ENCODE results near the gene VN1R5. TPM values are rescaled to one million over a fixed set of nuclear protein-coding genes. Genes with fewer than 3 reads are reported as not detected.

Gene VN1R5
- total RNA-seq, 2 donors from 2014 or later = not detected

GRCh38 chr1:247293047-247293446 is 37.2 kb downstream of the VN1R5 start:
- peaks cover 8% of the 10 kb centered on the region for H3K36me3 ChIP-seq (ENCODE audit: control insufficient read depth, insufficient read depth, low read length)
- H3K9me3 ChIP-seq (ENCODE audit: control insufficient read depth, low read length) = no peaks in the 10 kb centered on the region
- H3K27ac Mint-ChIP-seq = no peak overlapping the region
- peaks cover 28% of the 10 kb centered on the region for H3K4me1 ChIP-seq (ENCODE audit: control insufficient read depth, insufficient read depth, low read length)
- 75 to 79% methylated on average over 7 of the region's 7 CpGs for WGBS, 2 experiments (ENCODE audit: insufficient coverage in 1 of 2, insufficient read length in 1 of 2)
- H3K4me3 Mint-ChIP-seq = no peak overlapping the region
- H3K9ac ChIP-seq (ENCODE audit: extremely low read depth, low read length, poor library complexity, severe bottlenecking) = no peak overlapping the region
- H3K27me3 Mint-ChIP-seq (ENCODE audit: insufficient read depth) = no peaks in the 10 kb centered on the region
- peaks cover 9% of the 10 kb centered on the region for H3K36me3 Mint-ChIP-seq (ENCODE audit: low read depth)
- TF ChIP-seq CTCF (conservative IDR thresholded peaks at IDR 0.05) = no peak
- H3K9me3 Mint-ChIP-seq = peaks cover 7% of the 10 kb centered on the region
- no peak overlapping the region for H3K4me3 ChIP-seq (ENCODE audit: low read length)
- no peak overlapping the region for H3K27ac ChIP-seq (ENCODE audit: low read depth, low read length)
- peak; percentile 61 for DNase-seq
- no peaks in the 10 kb centered on the region for H3K27me3 ChIP-seq (ENCODE audit: control insufficient read depth, insufficient read depth, low read length, poor library complexity, severe bottlenecking)
- peaks cover 57% of the 10 kb centered on the region for H3K4me1 Mint-ChIP-seq

GRCh38 chr1:247294282-247294681 is 38.4 kb downstream of the VN1R5 start:
- H3K27ac Mint-ChIP-seq = no peak overlapping the region
- H3K36me3 Mint-ChIP-seq (ENCODE audit: low read depth) = peaks cover 12% of the 10 kb centered on the region
- Histone ChIP-seq H3K36me3 (ENCODE audit: control insufficient read depth, insufficient read depth, low read length) (peaks cover 15% of the 10 kb centered on the region), H3K4me3 (ENCODE audit: low read length) (peak overlapping the region; percentile 48), H3K27me3 (ENCODE audit: control insufficient read depth, insufficient read depth, low read length, poor library complexity, severe bottlenecking) (no peaks in the 10 kb centered on the region), H3K4me1 (ENCODE audit: control insufficient read depth, insufficient read depth, low read length) (peaks cover 33% of the 10 kb centered on the region), H3K9me3 (ENCODE audit: control insufficient read depth, low read length) (no peaks in the 10 kb centered on the region), H3K27ac (ENCODE audit: low read depth, low read length) (no peak overlapping the region), H3K9ac (ENCODE audit: extremely low read depth, low read length, poor library complexity, severe bottlenecking) (no peak overlapping the region)
- H3K27me3 Mint-ChIP-seq (ENCODE audit: insufficient read depth) = no peaks in the 10 kb centered on the region
- peaks cover 65% of the 10 kb centered on the region for H3K4me1 Mint-ChIP-seq
- TF ChIP-seq CTCF (conservative IDR thresholded peaks at IDR 0.05) = no peak
- H3K4me3 Mint-ChIP-seq = peak overlapping the region; percentile 22
- H3K9me3 Mint-ChIP-seq = peaks cover 4% of the 10 kb centered on the region
- WGBS, 2 experiments (ENCODE audit: insufficient coverage in 1 of 2, insufficient read length in 1 of 2) = 92% methylated on average over 5 of the region's 5 CpGs; no CpG with 5 or more reads in 1 of the 2 experiments
- peak; percentile 41 for DNase-seq

- peaks cover 5% of the 10 kb centered on the region for H3K9me3 Mint-ChIP-seq
- peaks cover 22% of the 10 kb centered on the region for H3K36me3 Mint-ChIP-seq (ENCODE audit: low read depth)
- H3K27ac Mint-ChIP-seq = peak overlapping the region; percentile 28
- no peaks in the 10 kb centered on the region for H3K27me3 Mint-ChIP-seq (ENCODE audit: insufficient read depth)
- Histone ChIP-seq H3K4me1 (ENCODE audit: control insufficient read depth, insufficient read depth, low read length) (peaks cover 34% of the 10 kb centered on the region), H3K27me3 (ENCODE audit: control insufficient read depth, insufficient read depth, low read length, poor library complexity, severe bottlenecking) (no peaks in the 10 kb centered on the region), H3K9me3 (ENCODE audit: control insufficient read depth, low read length) (no peaks in the 10 kb centered on the region), H3K9ac (ENCODE audit: extremely low read depth, low read length, poor library complexity, severe bottlenecking) (no peak overlapping the region), H3K27ac (ENCODE audit: low read depth, low read length) (no peak overlapping the region), H3K36me3 (ENCODE audit: control insufficient read depth, insufficient read depth, low read length) (peaks cover 25% of the 10 kb centered on the region), H3K4me3 (ENCODE audit: low read length) (peak overlapping the region; percentile 48)
- peak overlapping the region; percentile 1 for H3K4me3 Mint-ChIP-seq
- peak; percentile 89 for DNase-seq
- peaks cover 69% of the 10 kb centered on the region for H3K4me1 Mint-ChIP-seq
- WGBS, 2 experiments (ENCODE audit: insufficient coverage in 1 of 2, insufficient read length in 1 of 2) = 3 to 13% methylated on average over 4 to 6 of the region's 6 CpGs
- TF ChIP-seq CTCF (conservative IDR thresholded peaks at IDR 0.05) = no peak
Observed at GRCh38 chr1:247295274-247295684, 39.4 kb downstream of the VN1R5 start.

All from endodermal cell (in vitro differentiated cells).